ENCODE results near the gene ONECUT1. TPM values are rescaled to one million over a fixed set of nuclear protein-coding genes. Genes with fewer than 3 reads are reported as not detected.

ONECUT1 gene
- total RNA-seq, 1 experiment from 2014 or later: 1.3 TPM

DNA sequence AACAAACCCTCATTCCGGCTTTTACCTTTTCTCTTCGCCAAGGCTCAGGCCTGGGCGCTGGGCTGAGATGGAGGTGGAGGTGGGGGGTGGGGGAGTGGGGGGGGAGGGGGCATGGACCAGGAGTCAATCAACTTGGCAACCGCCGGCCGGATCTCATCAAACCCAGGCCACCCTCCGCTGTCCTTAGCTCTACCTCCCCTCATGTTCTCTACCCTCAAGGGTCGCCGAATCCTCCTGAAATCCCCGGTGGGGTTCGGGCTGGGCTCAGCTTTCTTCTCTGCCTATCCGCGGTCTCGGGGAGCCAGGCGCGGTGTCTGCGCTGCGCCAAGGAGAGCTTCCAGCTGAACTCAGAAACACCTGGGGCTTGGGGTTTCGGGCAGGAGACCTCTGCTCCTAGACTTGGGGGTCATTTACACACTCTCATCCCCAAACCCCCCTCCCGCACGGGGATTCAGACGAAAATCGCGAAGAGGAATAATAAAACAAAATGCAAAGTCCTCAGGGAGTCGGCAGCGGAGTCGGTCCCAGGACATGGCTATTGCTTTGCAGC, 2.5 kb downstream of the ONECUT1 start:
- TF ChIP-seq JUND (IDR thresholded peaks at IDR 0.05) (no peak), FOSL1 (IDR thresholded peaks at IDR 0.05; ENCODE audit: low read depth) (no peak), MAX (IDR thresholded peaks at IDR 0.05) (no peak), TCF7L2 (IDR thresholded peaks at IDR 0.05; ENCODE audit: borderline replicate concordance, extremely low read depth, insufficient read depth, insufficient read length) (no peak), SIN3A (IDR thresholded peaks at IDR 0.05; ENCODE audit: low read depth) (no peak), ZFX (IDR thresholded peaks at IDR 0.05) (no peak), ZBTB33 (IDR thresholded peaks at IDR 0.05; ENCODE audit: extremely low read depth, insufficient replicate concordance, low read length) (no peak), CEBPB (IDR thresholded peaks at IDR 0.05; ENCODE audit: low read depth) (no peak), EZH2 (IDR thresholded peaks at IDR 0.05) (no peak), EGR1 (IDR thresholded peaks at IDR 0.05; ENCODE audit: low read depth) (no peak), ELF1 (IDR thresholded peaks at IDR 0.05; ENCODE audit: borderline replicate concordance, low read depth) (no peak), YY1 (IDR thresholded peaks at IDR 0.05; ENCODE audit: extremely low read depth, insufficient replicate concordance, low read depth, low read length) (no peak), ZNF274 (IDR thresholded peaks at IDR 0.05; ENCODE audit: low read depth, low read length) (no peak), RAD21 (IDR thresholded peaks at IDR 0.05; ENCODE audit: low read depth) (no peak), CBX3 (IDR thresholded peaks at IDR 0.05; ENCODE audit: low read depth) (no peak), CTCF (IDR thresholded peaks at IDR 0.05 in 2 of 3, conservative IDR thresholded peaks at IDR 0.05 in 1 of 3; ENCODE audit: borderline replicate concordance in 1 of 3, insufficient read depth in 1 of 3, low read depth in 2 of 3, low read length in 2 of 3) (no peak), EZH2phosphoT487 (IDR thresholded peaks at IDR 0.05; ENCODE audit: borderline replicate concordance) (no peak)
- TF ChIP-seq, protein P1, sequence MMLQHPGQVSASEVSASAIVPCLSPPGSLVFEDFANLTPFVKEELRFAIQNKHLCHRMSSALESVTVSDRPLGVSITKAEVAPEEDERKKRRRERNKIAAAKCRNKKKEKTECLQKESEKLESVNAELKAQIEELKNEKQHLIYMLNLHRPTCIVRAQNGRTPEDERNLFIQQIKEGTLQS (IDR thresholded peaks at IDR 0.05): no peak
- Histone ChIP-seq H4K20me1 (ENCODE audit: insufficient read depth) (no peaks in the 10 kb centered on the region), H3K36me3 (ENCODE audit: control insufficient read depth in 1 of 2, insufficient read depth in 2 of 2, low read length in 2 of 2) (no peaks in the 10 kb centered on the region), H3K9me2 (ENCODE audit: insufficient read depth) (no peaks in the 10 kb centered on the region), H3K9me3 (ENCODE audit: control insufficient read depth in 1 of 2, insufficient read depth in 1 of 2, low read depth in 1 of 2, low read length in 2 of 2) (no peaks in the 10 kb centered on the region), H3K9ac (ENCODE audit: low read length) (no peak overlapping the region), H3K27ac (ENCODE audit: low read depth, low read length) (no peak overlapping the region), H3K27me3 (ENCODE audit: insufficient read depth, low read length) (no peaks in the 10 kb centered on the region), H3K4me1 (ENCODE audit: control insufficient read depth in 1 of 2, insufficient read depth in 2 of 2, low read length in 2 of 2) (peaks cover 2 to 9% of the 10 kb centered on the region in 2 experiments; a peak in 2 of 4 replicates), H3K4me2 (ENCODE audit: low read length) (no peak overlapping the region), H3K4me3 (replicated peaks in 1 of 2; ENCODE audit: low read depth in 1 of 2, low read length in 2 of 2) (no peak overlapping the region), H3K79me2 (ENCODE audit: insufficient read depth, low read length) (no peaks in the 10 kb centered on the region), H2AFZ (ENCODE audit: low read depth, low read length, poor library complexity, severe bottlenecking) (no peak overlapping the region)
- ChIA-PET CTCF (no interaction called here), RAD21 (ENCODE audit: low non-redundant PET in 1 of 2, low total read pairs in 2 of 2, uncharacterized antibody in 2 of 2, unreplicated experiment in 2 of 2) (no interaction called here), POLR2A (no interaction called here)
- BruUV-seq (replicated peaks): no TSS peak
- intact Hi-C loops (cut with micrococcal nuclease): no loop called here
- ATAC-seq (no peak), DNase-seq (ENCODE audit: low read depth, low spot score) (no peak)

Measured in HCT116 (cell line).